EL (cell line): ENCODE data around the gene ZXDC.

Experiments
- DNase-seq: peaks from one replicate; pipeline ENCODE4 v3.0.0-alpha.2; 2016

The ZXDC gene

DNA sequence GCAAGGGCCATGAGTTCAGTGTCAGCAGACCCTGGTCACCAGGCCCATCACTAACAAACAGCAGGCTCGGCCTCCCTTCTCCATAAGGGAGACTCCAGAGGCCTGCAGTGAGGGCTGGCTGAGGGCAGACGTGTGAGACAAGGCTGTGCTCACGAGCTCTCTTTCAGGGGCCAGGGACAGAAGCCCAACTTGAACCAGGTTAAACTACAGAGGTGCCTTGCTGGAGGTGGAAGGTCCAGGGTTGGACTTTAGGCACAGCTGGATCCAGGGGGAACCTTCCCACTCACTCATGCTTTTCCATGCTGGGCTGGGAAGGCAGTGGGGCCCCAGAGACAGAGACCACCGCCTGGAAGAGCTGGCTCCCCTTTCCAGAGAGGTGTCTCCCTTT, 62.0 kb downstream of the ZXDC start:
- no peak for DNase-seq

DNA sequence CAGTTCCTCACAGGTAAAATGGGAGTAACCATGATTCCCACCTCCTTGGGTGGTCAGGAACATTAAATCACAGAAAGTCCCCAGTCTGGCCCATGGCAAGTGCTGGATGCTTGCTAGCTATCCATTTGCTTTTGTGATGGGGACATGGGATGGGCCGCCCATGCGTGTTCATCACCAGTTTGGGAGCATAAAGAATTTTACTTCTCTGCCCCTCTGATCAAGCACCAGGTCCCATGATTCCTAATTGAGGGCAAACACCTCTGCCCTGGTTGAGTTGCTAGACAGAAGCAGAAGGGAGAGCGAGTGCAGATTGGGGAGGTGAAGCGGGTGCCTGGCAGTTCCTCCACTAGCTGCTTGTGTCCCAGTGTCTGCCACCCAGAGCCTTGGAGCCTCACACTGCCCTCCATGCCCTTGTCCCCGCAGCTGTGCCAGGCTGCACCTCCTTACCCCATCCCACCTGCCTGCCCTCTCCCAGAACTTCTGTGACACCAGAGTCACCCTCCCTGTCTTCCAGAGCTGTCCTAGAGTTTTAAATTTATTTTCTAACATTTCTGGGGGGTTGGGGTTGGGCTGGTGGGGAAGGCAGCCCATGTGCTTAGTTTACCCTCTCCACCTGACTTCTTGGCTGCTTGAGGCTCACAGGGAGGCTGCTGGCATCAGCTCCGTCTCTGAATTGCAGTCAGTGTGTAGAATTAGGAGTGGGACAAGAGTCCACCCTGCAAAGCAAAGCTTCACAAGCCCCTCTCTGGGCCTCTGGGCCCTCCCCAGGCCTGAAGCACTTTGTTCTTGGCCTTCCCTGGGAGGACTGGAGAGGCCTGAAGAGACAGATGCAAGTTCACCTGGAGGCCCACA, 62.6 kb downstream of the ZXDC start:
- DNase-seq, result no peak

DNA sequence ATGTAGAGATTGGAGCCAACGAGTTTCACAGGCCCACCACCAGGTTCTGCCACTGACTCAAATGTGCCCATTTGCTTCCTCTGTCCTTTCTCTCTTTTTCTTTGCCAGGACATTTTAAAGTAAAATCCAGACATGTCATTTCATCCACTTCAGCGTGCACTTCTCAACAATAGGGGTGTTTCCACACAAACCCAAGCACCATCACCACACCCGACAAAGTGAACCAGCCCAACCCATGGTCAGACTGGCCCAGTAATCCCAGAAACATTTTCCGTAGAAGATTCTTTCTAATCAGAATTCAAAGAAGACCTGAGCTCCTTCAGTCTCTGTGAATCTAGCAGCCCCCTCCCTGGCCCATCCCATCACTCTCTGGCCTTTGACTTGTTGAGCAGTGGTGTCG, 67.6 kb downstream of the ZXDC start:
- DNase-seq, result no peak

DNA sequence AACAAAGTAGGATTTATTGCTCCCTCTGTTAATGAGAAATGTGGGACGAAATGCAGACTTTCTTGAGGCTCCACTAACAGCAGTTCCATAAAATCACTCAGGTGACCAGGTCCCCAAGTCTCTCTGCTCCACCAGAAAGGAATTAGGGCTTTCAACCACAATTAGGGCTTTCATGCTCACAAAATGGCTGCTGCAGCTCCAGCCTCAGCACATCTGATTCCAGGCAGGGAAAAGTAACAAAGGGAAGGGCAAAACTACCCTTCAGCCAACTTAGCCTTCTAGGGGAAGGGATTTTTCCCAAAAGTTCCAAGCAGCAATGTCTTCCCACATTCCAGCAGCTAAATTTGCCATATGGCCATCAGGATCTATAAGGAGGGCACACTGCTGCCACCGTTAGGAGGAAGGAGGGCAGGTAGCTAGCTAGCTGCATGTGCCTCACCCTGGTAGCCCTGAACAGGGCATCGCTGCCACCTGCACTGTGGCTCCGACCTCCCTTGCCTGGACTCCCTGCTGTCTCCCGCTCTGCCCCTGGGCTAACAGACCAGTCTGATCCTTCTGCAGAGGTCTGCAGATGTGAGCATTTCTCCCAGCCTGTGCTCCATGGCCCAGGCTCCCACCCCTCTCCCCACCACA, 68.2 kb downstream of the ZXDC start:
- no peak for DNase-seq

DNA sequence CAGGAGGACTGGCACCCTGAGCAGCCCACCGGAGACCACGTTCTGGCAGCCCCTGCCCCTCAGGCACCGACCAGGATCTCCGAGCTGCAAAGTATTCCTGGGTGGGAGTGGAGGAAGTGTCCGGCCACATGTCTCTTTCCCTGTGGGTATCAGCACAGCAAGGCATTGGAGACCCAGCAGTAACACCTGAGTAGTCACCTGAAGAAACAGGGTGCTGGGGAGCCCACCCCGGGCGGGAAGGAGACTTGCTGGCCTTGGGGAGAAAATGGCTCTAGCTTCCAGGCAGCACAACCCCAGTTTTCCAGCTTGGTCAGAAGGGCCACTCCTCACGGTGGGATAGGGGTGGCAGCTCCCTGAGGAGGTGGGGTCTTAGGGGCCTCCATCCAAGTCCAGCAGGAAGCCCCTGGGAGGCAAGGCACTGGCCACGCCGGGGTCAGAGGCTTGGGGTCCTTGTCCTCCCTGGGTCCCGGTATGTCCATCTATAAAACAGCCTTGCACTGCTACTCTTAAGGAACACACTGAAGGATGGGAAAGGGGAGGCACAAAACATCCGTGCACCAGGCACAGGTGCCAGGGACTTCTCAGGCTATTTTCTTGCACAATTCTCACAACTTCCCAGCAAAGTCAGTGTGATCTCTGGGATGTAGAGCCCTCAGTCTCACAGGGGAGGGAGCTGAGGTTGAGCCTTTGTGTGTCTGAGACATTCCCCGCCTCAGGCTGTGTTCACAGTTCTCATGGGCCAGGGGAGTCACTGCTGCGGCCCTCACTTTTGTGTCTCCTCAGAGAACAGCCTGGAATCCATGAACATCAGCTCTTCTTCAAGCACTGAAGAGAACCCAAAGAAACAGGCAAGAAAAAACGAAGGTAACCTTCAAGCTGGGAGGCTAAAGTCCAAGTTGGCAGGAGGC, 69.0 kb downstream of the ZXDC start:
- DNase-seq, result no peak

DNA sequence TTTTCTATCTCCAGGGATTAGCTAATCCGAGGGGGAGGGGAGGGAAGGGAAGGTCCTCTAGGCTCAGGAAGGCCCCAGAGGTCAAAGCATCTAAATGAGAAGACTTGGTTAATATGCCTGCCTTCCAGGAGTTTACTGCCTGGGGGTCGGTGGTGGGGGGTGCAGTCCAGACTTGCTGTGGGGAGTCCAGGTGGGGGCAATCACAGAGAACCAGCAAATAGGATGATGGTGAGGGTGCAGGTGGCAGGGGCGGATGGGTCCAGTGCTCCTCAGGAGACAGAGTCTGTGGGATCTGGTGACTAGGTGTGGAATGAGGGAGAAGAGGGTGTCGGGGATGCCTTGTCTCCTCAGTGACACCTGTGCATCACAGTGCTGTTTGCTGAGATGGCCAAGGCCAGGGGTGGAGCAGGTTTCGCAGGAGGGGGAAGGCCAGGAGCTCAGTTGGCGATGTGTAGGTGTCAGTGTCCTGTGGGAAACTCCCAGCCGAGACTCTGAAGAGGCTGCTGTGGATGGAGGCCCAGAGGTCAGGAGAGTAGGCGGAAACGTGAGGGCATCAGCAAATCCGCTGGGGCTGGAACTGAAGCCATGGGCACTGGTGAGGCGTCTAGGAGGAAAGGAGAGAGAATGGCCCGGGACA, 72.9 kb downstream of the ZXDC start:
- no peak for DNase-seq

DNA sequence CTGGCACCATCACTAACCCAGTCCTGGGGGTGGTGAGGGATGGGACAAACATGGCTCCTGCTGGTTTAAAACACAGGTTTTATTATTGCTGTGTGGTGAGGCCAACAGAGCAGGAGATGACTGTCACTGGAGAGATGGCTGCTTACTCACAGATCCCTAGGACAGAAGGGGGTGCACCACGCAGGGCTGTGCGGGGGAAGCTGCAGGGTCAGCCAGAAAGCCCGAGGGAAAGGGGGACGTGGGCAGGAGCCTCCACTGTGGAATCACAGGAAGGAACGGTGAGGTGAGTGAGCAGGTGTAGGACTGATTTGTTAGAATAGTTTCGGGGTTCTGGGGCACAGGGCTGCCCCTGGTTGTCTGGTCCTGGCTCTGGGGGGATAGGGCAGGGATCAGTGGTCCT, 73.5 kb downstream of the ZXDC start:
- no peak for DNase-seq

DNA sequence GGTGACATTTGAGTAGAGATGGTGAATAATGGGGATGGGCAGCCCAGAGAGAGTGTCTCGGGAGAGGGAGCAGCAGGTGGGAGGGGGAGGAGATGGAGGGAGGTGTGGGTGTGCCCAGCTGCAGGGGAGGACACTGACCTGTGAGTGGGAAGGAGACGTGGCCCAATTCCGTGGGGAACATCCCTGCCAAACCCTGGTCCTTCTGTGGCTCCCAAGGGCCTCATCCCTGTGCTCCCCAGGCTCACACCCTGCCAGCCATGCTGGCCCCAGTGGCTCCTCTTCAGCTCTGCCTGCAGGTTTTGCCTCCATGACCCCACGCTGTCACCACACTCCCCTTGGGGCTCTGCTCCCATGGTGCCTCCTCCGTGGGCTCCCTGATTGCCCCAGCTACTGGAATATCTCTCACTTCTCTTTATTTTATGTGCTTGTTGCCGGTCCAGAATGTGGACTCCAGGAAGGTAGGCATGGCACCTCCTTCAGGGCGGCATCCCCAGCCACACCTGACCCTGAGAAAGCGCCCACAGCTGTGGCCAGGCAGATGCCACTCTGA, 74.0 kb downstream of the ZXDC start:
- no peak for DNase-seq

DNA sequence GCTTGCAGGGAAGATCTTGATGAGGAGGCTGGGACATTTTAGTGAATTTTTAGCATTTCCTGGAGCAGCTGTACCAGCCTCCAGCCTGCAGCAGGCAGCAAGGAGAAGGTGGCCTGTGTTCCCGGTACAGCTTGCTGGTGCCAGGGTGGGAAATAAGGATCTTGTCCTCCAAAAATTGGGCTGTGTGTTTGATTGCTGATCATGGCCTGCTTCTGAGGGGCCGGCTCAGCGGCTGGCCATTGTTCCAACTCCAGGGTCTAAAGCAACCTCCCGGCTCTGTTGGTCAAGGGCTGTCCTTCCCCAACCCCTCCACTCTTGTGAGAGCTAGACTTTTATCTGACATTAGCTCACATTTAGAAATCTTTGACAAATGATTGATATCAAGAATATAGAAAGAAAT, 75.9 kb downstream of the ZXDC start:
- no peak for DNase-seq

DNA sequence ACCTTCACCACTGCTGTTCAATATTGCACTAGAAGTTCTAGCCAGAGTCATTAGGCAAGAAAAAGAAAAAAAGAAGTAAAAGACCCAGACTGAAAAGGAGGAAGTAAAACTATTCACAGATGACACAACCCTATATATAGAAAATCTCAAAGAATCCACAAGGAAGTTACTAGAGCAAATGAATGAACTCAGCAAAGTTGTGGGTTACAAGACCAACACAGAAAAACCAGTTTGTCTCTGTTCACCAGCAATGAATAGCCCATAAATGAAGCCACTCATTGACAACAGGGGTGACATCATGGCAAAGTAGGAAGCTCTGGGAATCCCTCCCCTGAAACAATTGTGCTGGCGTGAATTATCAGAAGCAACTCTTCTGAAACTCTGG, 76.3 kb downstream of the ZXDC start:
- no peak for DNase-seq

DNA sequence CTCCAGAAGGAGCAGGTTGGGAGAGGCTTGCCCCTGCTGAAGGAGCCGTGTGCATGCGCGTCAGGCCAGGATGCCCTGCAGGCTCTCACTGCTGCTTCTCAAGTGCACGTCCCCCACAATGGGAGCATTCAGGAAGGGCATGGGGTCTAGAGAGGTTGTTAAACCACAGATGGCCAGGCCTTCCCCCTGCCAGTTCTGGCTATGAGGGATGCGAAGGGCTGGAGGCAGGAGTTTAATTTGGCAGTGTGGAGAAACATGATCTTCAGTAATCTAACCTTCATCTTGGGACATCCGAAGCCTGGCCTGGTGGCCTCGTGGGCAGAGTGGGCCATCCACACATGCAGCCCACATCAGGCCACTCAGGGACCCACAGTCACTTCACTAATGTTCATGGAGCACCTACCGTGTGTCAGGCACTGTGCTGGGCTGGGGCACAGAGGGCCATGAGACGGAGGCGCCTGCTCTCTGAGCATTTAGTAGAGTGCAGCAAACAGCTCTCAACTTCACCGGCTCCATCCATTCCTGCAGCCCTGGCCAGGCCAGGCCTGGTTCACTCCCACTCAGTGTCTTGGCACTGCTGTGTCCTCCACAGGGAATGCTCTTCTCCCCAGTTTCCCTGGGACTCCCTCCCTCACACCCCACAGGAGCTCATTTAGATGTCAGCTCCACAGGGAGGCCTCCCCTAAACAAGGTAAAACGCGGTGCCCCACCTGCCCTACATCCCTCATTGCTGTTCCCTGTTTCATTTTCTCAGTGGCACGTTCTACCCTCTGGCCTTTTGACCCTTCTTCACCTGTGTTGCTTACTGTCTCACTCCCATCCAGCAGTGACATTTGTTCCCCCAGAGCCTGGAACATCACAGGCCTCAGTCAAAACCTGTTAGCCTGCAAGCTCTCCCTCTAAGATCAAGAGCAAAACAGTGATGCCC, 77.0 kb downstream of the ZXDC start:
- DNase-seq, result no peak

DNA sequence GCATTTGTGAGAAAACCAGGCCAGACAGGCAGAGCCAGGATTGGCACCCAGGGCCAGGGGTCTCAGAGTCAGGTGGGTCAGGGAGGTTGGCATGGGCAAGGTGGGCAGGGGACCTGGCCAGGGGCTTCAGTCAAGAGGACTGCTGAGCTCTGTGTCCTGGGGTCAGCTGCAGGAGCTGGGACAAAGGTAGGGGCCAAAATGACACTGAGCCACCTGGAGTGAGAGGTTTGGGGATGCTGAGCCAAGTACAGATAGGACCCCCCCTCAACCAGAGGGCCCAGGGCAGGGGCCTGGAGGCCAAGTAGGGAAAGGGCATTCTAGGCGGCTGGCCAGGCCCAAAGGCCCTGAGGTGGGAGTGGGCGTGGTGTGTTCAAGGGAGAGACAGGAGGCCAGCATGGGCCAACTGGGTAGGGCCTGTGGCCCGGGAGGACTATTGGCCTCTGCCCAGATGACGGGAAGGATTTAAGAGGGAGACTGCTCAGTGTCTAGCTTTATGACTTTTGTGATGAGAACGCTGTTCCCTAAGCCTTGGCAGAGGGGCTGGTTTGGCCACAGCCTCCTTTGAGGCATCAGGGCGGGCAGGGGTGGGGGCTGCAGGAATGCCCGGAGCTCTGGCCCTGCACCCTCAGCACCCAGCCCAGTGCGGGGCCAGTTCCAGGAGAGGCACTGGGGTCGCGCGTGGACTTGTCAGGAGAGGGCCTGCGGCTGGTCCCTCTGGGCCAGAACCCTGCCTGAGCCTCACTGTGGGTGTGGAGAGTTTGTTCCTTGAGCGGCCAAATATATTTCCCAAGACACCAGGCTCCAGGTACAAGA, 77.9 kb downstream of the ZXDC start:
- DNase-seq, result no peak

DNA sequence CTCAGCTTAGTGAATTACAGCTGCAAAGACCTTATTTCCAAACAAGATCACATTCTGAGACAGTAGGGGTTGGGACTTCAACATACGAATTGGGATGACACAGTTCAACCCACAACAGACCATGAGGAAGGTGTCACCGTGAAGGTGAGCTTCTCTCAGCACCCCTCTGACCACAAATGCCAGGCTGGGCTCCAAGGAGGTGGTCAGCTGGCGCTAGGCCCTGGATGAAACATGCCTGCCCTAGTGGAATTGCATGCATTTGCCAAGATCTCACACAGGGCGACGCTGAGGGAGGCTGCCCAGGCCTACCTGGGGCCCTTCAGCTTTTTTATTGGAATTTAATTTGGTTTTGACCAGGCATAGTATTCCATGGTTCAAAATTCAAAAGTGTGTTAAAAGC, 79.2 kb downstream of the ZXDC start:
- DNase-seq, result no peak

DNA sequence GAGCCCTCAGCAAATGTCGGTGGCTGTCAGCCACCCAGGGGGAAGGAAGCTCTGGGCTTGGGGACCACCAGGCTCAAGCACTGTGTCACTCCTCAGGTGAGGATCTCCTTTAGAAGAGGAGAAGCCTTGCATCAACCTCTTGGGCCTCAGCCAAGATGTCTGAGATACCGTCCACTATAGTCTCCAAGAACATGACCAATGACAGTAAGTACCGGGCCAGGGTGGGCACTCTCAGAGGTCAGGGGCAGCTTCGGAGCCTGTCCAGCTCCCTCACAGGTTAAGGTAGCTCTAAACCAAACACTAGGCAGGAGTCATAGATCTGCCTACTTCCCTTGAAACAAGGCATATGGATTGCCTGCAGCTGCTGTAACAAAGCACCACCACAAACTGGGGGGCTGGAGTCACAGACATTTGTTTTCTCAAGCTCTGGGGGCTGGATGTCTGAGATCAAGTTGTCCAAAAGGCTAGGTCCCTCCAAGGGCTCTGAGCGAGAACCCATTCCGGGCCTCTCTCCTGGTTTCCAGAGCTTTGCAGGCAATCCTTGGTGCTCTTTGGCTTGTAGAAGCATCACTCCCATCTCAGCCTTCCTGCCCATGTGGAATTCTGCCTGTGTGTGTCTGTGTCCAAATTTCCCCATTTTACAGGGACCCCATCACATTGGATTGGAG, 79.7 kb downstream of the ZXDC start:
- no peak for DNase-seq

DNA sequence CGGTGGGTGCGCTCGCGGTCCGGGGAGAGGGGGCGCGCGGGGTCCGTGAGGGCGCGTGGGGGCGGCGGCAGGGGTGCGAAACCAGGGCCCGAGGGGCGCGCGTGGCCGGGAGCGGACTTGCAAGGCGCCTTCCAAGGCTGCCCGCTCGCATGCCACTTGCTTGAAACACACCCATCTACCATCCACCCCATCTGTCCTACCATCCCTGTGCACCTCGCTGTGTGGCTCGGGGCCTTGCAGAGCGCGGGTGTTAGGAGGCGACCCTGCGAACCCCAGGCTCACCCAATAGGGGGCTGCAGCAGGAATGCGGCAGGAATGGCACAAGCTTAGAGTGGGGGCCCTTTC, 80.7 kb downstream of the ZXDC start:
- DNase-seq, result no peak

DNA sequence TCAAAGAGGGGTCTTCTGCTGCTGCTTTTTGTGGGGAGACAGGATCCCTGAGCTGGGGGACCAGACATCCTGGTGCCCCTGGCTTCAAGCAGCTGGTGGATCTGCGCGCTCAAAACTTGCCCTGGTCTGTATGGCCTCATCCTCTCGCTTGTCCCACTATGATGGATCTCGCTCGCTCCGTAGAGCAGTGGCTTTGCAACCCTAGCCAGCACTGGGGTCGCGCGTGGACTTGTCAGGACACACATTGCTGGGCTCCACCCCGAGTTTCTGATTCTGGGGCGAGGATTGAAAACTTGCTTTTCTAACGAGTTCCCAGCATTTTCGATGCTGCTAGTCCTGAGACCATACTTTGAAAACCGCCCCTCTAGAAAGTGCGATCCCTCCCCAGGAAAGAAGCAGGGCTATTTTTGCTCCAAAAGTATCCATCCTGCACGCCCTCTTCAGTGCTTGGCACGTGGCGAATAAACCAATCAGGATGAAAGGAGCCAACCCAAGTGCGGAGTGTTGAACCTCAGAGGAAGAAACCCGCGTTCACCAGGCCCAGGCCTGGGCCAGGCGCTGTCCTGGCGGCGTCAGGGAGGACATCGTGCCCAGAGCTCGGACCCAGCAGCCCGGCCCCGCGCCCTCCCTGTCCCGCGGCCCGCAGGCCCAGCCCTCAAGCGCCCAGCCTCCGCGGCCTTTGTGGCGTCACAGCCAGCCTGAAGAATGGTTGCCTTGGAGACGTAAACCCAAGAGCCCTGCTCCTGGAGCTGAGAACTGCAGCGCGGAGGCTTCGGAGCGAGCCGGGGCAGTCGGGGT, 81.3 kb downstream of the ZXDC start, which contains the start of gene CFAP100:
Gene CFAP100 (plus strand): TSS at position 731 of the 798 bp plus-strand sequence. CDS start 1,092 bp downstream, outside the sequence.
- DNase-seq, result no peak

DNA sequence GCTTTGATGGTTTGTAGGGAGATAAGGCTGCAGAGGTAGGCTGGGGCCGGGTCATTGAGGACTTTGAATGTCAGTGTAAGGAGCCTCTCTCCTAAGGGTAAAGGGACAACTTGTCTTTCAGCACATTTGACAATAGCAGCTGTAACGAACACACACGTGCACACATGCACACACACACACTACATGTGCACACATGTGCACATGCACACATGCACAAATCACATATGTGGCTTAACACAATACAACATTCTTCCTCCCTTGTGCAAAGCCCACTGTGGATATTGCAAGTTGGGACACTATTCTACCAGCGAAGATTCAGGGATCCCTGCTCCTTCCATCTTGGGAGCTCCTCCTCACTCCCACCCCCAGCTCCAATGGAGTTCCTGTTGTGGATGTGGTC, 82.1 kb downstream of the ZXDC start:
- DNase-seq, result no peak

DNA sequence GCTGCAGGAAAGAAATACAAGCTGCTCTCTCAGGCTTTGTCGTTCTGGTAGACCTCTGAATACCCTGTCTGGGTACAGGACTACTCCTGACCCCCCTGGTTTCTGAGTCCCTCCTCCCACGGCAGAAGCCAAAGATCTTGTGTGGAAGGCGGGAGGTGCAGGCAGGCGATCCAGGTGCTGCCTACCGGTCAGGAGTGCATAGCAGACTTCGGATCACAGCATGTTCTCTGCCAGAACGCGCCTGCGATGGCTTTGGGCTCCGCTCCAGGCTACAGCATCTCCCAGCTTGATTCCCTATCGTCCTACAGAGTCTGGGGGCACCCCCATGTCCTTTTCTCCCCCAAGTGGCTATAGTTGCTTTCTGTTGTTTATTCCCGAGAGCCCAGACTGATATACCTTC, 83.4 kb downstream of the ZXDC start:
- no peak for DNase-seq

DNA sequence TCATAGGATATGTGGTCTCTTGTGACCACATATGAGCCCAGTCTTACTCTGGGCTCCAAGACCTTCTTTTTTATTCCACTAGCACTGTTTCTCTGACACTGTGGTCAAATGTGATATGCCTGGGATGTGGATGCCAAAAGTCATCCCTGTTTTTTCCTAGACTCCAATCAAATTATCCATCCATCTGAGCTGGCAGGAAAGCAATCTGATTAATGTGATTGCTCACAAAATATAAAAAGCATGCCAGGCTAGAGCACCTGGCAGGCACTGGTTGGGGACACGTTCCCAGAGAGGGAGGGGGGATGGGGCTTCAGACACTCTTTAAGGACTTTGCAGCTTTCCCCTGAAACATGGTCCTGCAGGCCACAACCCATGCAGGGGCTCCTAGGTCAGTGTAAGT, 84.1 kb downstream of the ZXDC start:
- no peak for DNase-seq
